Fibroblast of lung (primary cell): ENCODE measurements around the gene RNPC3. TPM values are rescaled to one million over a fixed set of nuclear protein-coding genes. Genes with fewer than 3 reads are reported as not detected.
"Not testable (repeated sequence)": the region's sequence is repeated elsewhere in the genome, so short reads cannot be mapped to it uniquely, and the experiment has no call there.

Source experiments
- DNase-seq, 2 donors: peaks; one replicate each; pipeline versions ENCODE4 v3.0.0 to v3.0.0-alpha.2; 2010; ENCODE audit warnings: low read depth in 2 of 2
- H2AFZ ChIP-seq: 2 replicates; pipeline ENCODE4 v1.5.1; 2012; ENCODE audit warnings: low read length, control low read depth, inconsistent platforms
- H3K27ac ChIP-seq: 2 replicates; pipeline ENCODE4 v1.5.1; 2011; ENCODE audit warnings: low read length, control low read depth; ENCODE audit not compliant: insufficient read depth
- H3K27me3 ChIP-seq: 2 replicates; pipeline ENCODE4 v1.5.1; 2011; ENCODE audit warnings: mild to moderate bottlenecking, low read length; ENCODE audit not compliant: control insufficient read depth, insufficient read depth
- H3K36me3 ChIP-seq: 2 replicates; pipeline ENCODE4 v1.5.1; 2011; ENCODE audit warnings: low read length; ENCODE audit not compliant: control insufficient read depth, insufficient read depth
- H3K4me1 ChIP-seq: 2 replicates; pipeline ENCODE4 v1.5.1; 2011; ENCODE audit warnings: low read length; ENCODE audit not compliant: control insufficient read depth, insufficient read depth; ENCODE audit errors: extremely low read depth
- H3K4me2 ChIP-seq: 2 replicates; pipeline ENCODE4 v1.5.1; 2011; ENCODE audit warnings: low read length, control low read depth; ENCODE audit not compliant: insufficient read depth; ENCODE audit errors: extremely low read depth
- H3K4me3 ChIP-seq, 4 experiments: fragments of 200-600 bp in 1 of 4; sonication (generic) in 1 of 4; replicated peaks in 1 of 4; 2 replicates each; pipeline ENCODE4 v1.5.1; 2011 to 2016; ENCODE audit warnings: low read length in 4 of 4, low read depth in 3 of 4, mild to moderate bottlenecking in 3 of 4, control low read depth in 2 of 4, inconsistent platforms in 1 of 4, mixed read lengths in 1 of 4; ENCODE audit not compliant: insufficient read depth in 1 of 4; ENCODE audit errors: control extremely low read depth in 1 of 4
- H3K79me2 ChIP-seq: 2 replicates; pipeline ENCODE4 v1.5.1; 2012; ENCODE audit warnings: mild to moderate bottlenecking, low read length, inconsistent platforms; ENCODE audit not compliant: control insufficient read depth, insufficient read depth
- H3K9ac ChIP-seq: 2 replicates; pipeline ENCODE4 v1.5.1; 2011; ENCODE audit warnings: mild to moderate bottlenecking, low read length, control low read depth; ENCODE audit not compliant: insufficient read depth
- H3K9me3 ChIP-seq: 2 replicates; pipeline ENCODE4 v1.5.1; 2012; ENCODE audit warnings: low read depth, low read length; ENCODE audit not compliant: control insufficient read depth, insufficient read depth
- H4K20me1 ChIP-seq: 2 replicates; pipeline ENCODE4 v1.5.1; 2011; ENCODE audit warnings: low read length; ENCODE audit not compliant: control insufficient read depth, insufficient read depth; ENCODE audit errors: extremely low read depth
- CTCF ChIP-seq, 2 donors: IDR thresholded peaks in 1 of 2; conservative IDR thresholded peaks in 1 of 2; 1 replicate in 1 of 2; 2 replicates in 1 of 2; pipeline ENCODE4 v1.5.1; 2011 to 2012; ENCODE audit warnings: low read length in 2 of 2, control low read depth in 1 of 2, inconsistent platforms in 1 of 2, low read depth in 1 of 2, mild to moderate bottlenecking in 1 of 2
- EZH2 ChIP-seq: IDR thresholded peaks from 2 replicates; pipeline ENCODE4 v1.5.1; 2012; ENCODE audit warnings: low read length, control low read depth, mild to moderate bottlenecking; ENCODE audit errors: missing control alignments
- polyA plus RNA-seq, 2 donors: library from polyadenylated mRNA; depleted of rRNA in 1 of 2; stranded (reverse) in 1 of 2; unstranded in 1 of 2; fragments of >200 nt; gene quantifications; 2 replicates each; pipeline ENCODE4 v1.2.1, GENCODE V29; 2011 to 2012; ENCODE audit warnings: missing spikeins in 1 of 2
- total RNA-seq: library from RNA; depleted of rRNA; stranded (reverse); fragments of >200 nt; gene quantifications from 2 replicates; pipeline ENCODE4 v1.2.1, GENCODE V29; 2014

RNPC3 gene
- total and polyA plus RNA-seq, 2 donors (not counting 1 experiment from before 2014, with no cell fraction given), result 5.6 to 10.9 TPM

GRCh38 chr1:103560427-103560826, 34.9 kb downstream of the RNPC3 start:
- H3K79me2 ChIP-seq, result no peaks in the 10 kb centered on the region
- no peaks in the 10 kb centered on the region for H3K4me1 ChIP-seq
- H3K9ac ChIP-seq, result no peak overlapping the region
- TF ChIP-seq CTCF (conservative IDR thresholded peaks at IDR 0.05 in 1 of 2, IDR thresholded peaks at IDR 0.05 in 1 of 2; ENCODE audit: low read depth in 1 of 2, low read length in 2 of 2), result no peak
- TF ChIP-seq EZH2, result no peak
- H3K4me3 ChIP-seq, result no peak overlapping the region
- DNase-seq, result no peak
- no peak overlapping the region for H2AFZ ChIP-seq
- no peak overlapping the region for H3K27ac ChIP-seq
- no peaks in the 10 kb centered on the region for H3K9me3 ChIP-seq
- H3K27me3 ChIP-seq, result no peaks in the 10 kb centered on the region
- no peak overlapping the region for H3K4me2 ChIP-seq
- H4K20me1 ChIP-seq, result no peaks in the 10 kb centered on the region
- H3K36me3 ChIP-seq, result no peaks in the 10 kb centered on the region

GRCh38 chr1:103561124-103561523, 35.6 kb downstream of the RNPC3 start:
- H3K79me2 ChIP-seq, H4K20me1 ChIP-seq, H3K4me1 ChIP-seq, H3K36me3 ChIP-seq, H2AFZ ChIP-seq, H3K27me3 ChIP-seq, H3K9ac ChIP-seq, DNase-seq, H3K4me2 ChIP-seq, H3K9me3 ChIP-seq, H3K4me3 ChIP-seq, H3K27ac ChIP-seq: not testable (repeated sequence)

DNA sequence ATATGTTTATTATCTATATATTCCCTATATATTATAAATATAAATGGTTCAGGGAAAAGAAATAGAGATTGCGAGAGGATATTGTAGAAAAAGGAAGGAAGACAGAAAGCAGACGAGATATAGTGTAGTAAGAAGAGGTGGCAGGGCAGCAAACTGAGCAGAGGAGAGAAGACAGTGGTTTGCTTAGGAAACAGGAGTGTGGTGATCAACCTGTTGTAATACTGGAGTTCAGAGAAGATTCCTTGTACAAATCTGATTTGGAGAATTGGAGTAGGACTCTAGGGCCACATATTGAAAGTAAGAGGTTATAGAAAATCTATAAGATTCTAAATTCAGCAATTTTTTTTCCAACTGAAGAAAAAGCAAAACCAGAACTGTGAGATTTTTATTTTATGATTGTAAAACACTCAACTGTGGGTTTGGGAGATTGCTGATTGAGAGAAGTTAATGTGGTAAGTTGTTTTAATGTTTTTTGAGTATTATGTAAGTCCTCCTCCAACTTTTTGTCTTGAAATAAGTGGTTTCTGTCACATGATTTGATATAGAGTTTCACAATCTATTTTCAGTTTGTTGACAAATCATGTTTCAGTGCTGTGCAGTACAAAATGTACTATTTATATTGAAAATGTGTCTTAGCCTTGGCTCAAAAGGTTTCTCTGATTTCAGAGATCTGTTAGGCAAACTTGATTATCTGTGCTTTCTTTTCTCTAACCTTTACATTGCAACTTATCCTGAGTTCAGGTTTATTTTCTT, 36.3 kb downstream of the RNPC3 start:
- no peak overlapping the region for H3K9ac ChIP-seq
- H3K79me2 ChIP-seq, result no peaks in the 10 kb centered on the region
- no peak overlapping the region for H2AFZ ChIP-seq
- DNase-seq, result peak in 1 of 2 donors; percentile 70
- H3K36me3 ChIP-seq, result no peaks in the 10 kb centered on the region
- no peak overlapping the region for H3K27ac ChIP-seq
- no peak for TF ChIP-seq CTCF (conservative IDR thresholded peaks at IDR 0.05 in 1 of 2, IDR thresholded peaks at IDR 0.05 in 1 of 2; ENCODE audit: low read depth in 1 of 2, low read length in 2 of 2)
- no peak for TF ChIP-seq EZH2
- no peaks in the 10 kb centered on the region for H3K27me3 ChIP-seq
- no peaks in the 10 kb centered on the region for H3K9me3 ChIP-seq
- H3K4me3 ChIP-seq, result no peak overlapping the region
- no peak overlapping the region for H3K4me2 ChIP-seq
- no peaks in the 10 kb centered on the region for H3K4me1 ChIP-seq
- no peaks in the 10 kb centered on the region for H4K20me1 ChIP-seq
